Activated T-cell treated with anti-CD3 and anti-CD28 coated beads, Interleukin-2, amount 50 U/mL, for 24 hours (primary cell): ENCODE results near the gene MSI2.

Source experiments
- DNase-seq: peaks from one replicate; pipeline ENCODE4 v3.0.0-alpha.2; 2020
- H3K27ac Mint-ChIP-seq: 2 replicates; pipeline ENCODE4 v1.8.0; 2020; ENCODE audit warnings: mild to moderate bottlenecking, mixed read lengths
- H3K27me3 Mint-ChIP-seq: 2 replicates; pipeline ENCODE4 v1.8.0; 2020; ENCODE audit warnings: mixed read lengths
- H3K36me3 Mint-ChIP-seq: 2 replicates; pipeline ENCODE4 v1.8.0; 2020; ENCODE audit warnings: low read depth, mixed read lengths
- H3K4me1 Mint-ChIP-seq: 2 replicates; pipeline ENCODE4 v1.8.0; 2020; ENCODE audit warnings: low read depth, mixed read lengths
- H3K4me3 Mint-ChIP-seq: 2 replicates; pipeline ENCODE4 v1.8.0; 2020; ENCODE audit warnings: mild to moderate bottlenecking, moderate library complexity, mixed read lengths
- H3K9me3 Mint-ChIP-seq: 2 replicates; pipeline ENCODE4 v1.8.0; 2020; ENCODE audit warnings: mixed read lengths

MSI2 gene

GRCh38 chr17:57588086-57588485 lies 331.8 kb downstream of the MSI2 start:
- no peak overlapping the region for H3K4me3 Mint-ChIP-seq
- peaks cover 8% of the 10 kb centered on the region for H3K36me3 Mint-ChIP-seq

DNA sequence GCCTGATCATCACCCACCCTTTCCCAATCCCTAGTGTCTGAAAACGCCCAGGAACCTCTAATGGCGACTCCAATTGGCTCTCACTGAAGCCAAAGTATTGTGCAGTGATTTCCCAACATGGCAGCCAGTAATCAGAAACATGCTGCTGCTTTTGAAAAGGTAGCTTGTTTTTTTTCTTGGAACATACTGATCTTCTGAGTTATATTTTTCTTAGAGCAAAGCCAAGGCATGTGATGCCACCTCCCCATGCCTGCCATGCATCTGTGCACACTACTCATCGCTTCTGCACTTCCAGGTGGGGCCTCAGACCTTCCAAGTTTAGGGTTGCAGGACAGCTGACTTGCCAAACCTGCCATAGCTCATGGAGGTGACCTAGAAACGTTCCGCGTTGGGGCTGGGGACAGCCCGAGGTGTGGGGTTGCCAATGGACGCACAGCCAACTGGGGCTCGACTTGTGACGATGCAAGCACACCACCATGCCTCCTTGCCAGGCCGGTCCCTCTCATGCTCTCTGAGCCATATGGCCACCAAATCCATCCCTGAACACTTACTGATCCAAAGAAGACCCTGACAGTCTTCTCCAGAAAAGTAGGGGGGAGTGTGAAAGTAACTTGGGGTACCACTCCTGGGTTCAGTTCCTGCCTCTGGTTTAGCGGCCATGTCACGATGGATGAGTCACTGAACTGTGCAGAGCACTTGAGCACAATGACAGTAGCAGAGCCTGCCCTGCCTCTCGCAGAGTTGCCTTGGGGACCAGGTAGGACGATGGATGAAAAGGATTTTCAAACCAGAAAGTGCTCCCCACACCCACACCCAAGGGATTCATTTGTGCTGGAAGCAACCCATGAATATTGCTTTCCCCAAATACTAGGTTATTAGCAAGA lies 333.1 kb downstream of the MSI2 start:
- no peak overlapping the region for H3K27ac Mint-ChIP-seq
- DNase-seq: no peak

More at GRCh38 chr17:57588086-57588485, 331.8 kb downstream of the MSI2 start:
- H3K9me3 Mint-ChIP-seq: no peaks in the 10 kb centered on the region
- H3K27ac Mint-ChIP-seq: peak overlapping the region; percentile 29
- DNase-seq: no peak
- peaks cover 9% of the 10 kb centered on the region for H3K4me1 Mint-ChIP-seq
- no peaks in the 10 kb centered on the region for H3K27me3 Mint-ChIP-seq

DNA sequence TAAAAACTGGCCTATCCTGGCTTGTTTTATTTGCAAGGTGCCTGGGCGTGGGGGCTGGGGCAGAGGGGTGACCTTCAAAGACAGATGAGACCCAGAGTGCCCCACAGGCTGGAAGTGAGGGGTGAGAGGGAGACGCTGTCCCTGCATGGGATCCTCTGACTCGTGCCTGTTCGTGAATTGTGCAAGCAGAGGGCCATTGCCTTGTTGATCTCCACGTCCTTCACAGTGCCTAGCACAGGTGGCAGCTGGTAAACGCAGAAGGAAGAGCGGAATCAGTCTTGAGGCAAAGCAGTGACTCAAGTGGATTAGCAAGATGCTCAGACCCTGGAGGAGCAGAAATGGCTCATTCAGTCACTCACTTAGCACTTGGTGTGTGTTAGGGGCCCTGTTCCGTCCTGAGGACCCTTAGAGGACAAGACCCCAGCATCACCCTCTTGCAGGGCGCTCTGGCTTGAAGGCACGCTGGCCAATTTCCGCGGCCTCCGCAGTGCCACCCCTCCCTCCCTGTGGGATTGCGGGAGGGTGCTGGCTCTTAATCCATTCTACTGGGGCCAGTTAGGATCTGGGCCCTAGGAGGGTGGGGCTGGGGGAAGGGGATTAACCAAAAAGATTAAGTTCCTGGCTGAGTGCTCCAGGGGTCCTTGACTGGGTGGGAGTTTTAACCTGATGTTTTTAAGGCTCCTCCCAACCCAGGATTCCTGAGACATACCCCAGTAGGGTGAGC lies 337.6 kb downstream of the MSI2 start:
- Mint-ChIP-seq H3K27me3 (no peaks in the 10 kb centered on the region), H3K36me3 (peaks cover 34% of the 10 kb centered on the region), H3K9me3 (peaks cover 3% of the 10 kb centered on the region), H3K27ac (peak overlapping the region; percentile 37), H3K4me1 (peaks cover 18% of the 10 kb centered on the region), H3K4me3 (no peak overlapping the region)
- DNase-seq: no peak

More for the DNA sequence above, 333.1 kb downstream of the MSI2 start:
- peaks cover 2% of the 10 kb centered on the region for H3K9me3 Mint-ChIP-seq
- H3K4me1 Mint-ChIP-seq: peaks cover 9% of the 10 kb centered on the region
- H3K4me3 Mint-ChIP-seq: no peak overlapping the region
- H3K27me3 Mint-ChIP-seq: no peaks in the 10 kb centered on the region
- H3K36me3 Mint-ChIP-seq: peaks cover 14% of the 10 kb centered on the region

DNA sequence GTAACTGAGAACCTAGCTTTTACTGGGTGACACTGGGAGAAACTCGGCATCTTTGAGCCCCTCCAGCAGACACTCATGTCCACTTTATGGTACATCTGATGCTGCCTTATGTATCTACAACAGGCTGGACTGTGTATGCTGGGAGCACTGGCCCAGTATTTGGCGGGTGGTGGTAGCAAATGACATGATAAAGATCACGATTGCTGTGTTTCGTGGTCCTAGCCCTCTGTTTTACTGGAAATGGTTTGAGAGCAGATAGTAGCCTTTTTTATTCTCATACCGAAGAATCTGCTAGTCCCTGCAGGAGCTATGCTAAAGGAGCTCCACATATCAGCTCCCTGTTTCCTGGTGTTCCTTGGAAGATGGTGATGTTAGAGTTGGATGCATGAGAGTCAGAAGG lies 338.4 kb downstream of the MSI2 start:
- Mint-ChIP-seq H3K9me3 (peaks cover 3% of the 10 kb centered on the region), H3K27ac (peak overlapping the region; percentile 4), H3K36me3 (peaks cover 29% of the 10 kb centered on the region), H3K27me3 (no peaks in the 10 kb centered on the region), H3K4me3 (no peak overlapping the region), H3K4me1 (peaks cover 27% of the 10 kb centered on the region)
- no peak for DNase-seq

DNA sequence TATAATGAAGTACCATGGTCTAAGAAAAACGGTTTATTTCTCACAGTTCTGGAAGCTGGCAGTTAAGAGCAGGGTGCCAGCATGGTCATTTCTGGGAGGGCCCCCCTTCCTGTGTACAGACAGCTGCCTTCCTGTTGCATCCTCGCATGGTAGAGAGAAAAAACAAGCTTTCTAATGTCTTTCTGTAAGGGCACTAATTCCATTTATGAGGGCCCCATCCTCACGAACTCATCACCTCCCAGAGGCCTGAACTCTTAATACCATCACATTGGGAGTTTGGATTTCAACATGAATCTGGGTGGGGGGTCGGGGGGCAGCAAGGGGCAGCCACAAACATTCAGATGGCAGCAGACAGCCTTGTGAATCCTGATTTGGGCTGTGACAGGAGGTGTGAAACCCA lies 339.1 kb downstream of the MSI2 start:
- Mint-ChIP-seq H3K4me1 (peaks cover 33% of the 10 kb centered on the region), H3K4me3 (no peak overlapping the region), H3K36me3 (peaks cover 34% of the 10 kb centered on the region), H3K27ac (no peak overlapping the region), H3K27me3 (no peaks in the 10 kb centered on the region), H3K9me3 (peaks cover 3% of the 10 kb centered on the region)
- DNase-seq: no peak

DNA sequence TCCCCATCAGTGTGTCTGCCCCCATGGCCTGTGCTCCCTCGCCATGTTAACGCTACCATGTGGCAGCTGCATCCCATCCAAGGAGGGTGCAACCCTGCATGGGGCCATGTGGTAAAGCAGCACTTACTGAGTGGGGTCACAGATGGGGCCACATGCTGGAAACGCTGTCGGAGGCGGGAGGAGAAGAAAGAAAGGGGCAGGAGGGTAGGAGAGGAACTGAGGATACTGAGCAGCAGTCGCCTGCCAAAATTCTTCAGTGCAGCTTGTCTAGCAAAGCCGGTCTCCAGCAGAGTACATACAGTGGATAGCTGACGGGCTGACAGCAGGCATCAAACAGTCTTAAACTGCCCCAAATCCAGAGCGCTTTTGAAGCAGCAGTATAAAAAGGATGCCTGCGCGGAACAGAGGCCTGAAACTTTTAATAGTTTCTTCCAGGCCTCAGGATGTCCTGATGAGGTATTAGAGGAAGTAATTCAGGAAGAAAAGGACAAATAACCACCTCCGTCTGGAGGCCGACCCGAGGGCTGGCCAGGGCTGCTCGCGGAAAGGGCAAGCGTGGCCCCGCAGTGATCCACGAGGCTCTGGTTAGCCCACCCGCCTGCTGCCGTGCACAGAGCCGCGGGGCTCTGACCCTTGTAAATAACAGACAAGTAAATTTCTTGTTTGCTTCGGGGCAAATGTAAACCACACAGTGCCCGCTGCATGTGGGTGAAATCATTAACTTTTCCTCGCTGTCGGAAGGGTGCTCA lies 339.8 kb downstream of the MSI2 start:
- Mint-ChIP-seq H3K36me3 (peaks cover 38% of the 10 kb centered on the region), H3K4me1 (peaks cover 40% of the 10 kb centered on the region), H3K9me3 (peaks cover 3% of the 10 kb centered on the region), H3K4me3 (no peak overlapping the region), H3K27ac (peak overlapping the region; percentile 40), H3K27me3 (no peaks in the 10 kb centered on the region)
- DNase-seq: no peak

DNA sequence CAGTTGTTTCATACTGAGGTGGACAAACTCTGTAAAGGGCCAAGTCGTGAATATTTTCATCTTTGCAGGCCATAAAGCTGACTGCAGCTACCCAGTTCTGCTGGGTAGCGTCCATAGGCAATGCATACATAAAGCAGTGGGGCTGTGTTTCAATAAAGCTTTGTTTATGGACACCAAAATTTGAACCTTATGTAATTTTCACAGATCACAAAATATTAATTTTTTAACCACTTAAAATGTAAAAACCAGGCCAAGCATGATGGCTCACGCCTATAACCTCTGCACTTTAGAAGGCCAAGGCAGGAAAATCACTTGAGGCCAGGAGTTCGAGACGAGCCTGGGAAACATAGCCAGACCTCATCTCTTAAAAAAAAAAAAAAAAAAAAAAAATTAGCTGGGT lies 340.8 kb downstream of the MSI2 start:
- Mint-ChIP-seq H3K27ac (no peak overlapping the region), H3K27me3 (no peaks in the 10 kb centered on the region), H3K9me3 (peaks cover 3% of the 10 kb centered on the region), H3K4me3 (no peak overlapping the region), H3K4me1 (peaks cover 49% of the 10 kb centered on the region), H3K36me3 (peaks cover 43% of the 10 kb centered on the region)
- no peak for DNase-seq

DNA sequence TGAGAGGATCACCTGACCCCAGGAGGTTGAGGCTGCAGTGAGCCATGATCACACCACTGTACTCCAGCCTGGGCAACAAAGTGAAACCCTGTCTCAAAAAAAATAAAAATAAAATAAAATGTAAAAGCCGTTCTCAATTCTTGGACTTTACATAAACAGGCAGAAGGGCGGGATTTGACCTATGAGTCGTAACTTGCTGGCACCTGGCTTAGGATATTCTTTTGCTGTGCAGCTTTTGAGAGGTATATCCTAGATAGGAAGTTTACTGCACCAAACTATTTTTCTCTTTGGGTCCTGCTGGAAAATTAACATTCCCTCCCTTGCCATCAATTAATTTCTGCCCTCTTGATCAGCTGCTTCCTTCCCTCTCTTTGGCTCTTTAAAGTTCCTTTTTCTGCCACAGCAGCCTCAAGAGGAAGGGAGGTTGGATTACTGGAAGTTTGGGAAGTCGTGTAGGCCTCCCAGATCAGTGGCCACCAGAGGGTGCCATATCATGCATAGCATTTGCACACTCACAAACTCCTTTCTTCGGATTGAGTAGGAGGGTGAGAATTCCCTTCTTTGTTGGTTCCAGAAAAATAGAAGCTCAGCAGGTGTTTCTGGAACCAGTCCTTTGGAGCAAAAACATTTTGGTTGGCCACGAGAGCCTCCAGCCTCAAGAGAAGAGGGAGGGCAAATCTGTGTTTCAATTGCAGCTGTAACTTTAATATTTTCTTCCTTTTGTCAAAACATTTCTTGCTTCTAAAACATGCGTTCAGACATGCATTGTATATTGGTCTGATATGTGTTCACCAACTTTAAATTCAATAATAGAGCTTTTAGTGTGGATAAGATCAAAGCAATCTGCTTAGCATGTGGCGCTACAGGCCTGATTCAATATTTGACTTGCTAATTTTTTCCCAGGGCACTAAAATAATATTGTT lies 341.5 kb downstream of the MSI2 start:
- peaks cover 3% of the 10 kb centered on the region for H3K9me3 Mint-ChIP-seq
- no peak overlapping the region for H3K4me3 Mint-ChIP-seq
- H3K27ac Mint-ChIP-seq: peak overlapping the region; percentile 86
- H3K4me1 Mint-ChIP-seq: peaks cover 56% of the 10 kb centered on the region
- H3K36me3 Mint-ChIP-seq: peaks cover 43% of the 10 kb centered on the region
- no peak for DNase-seq
- H3K27me3 Mint-ChIP-seq: no peaks in the 10 kb centered on the region

GRCh38 chr17:57599271-57600045 lies 343.1 kb downstream of the MSI2 start:
- Mint-ChIP-seq H3K27me3 (no peaks in the 10 kb centered on the region), H3K27ac (peak overlapping the region; percentile 88), H3K36me3 (peaks cover 37% of the 10 kb centered on the region), H3K4me3 (no peak overlapping the region), H3K4me1 (peaks cover 73% of the 10 kb centered on the region), H3K9me3 (peaks cover under 1% of the 10 kb centered on the region)
- peak; percentile 39 for DNase-seq

- Mint-ChIP-seq H3K27ac (peak overlapping the region; percentile 88), H3K36me3 (peaks cover 32% of the 10 kb centered on the region), H3K4me1 (peaks cover 79% of the 10 kb centered on the region), H3K4me3 (peak overlapping the region; percentile 42), H3K9me3 (no peaks in the 10 kb centered on the region), H3K27me3 (no peaks in the 10 kb centered on the region)
- DNase-seq: no peak
Observed at GRCh38 chr17:57600074-57600473, 343.8 kb downstream of the MSI2 start.

- Mint-ChIP-seq H3K4me1 (peaks cover 90% of the 10 kb centered on the region), H3K27me3 (no peaks in the 10 kb centered on the region), H3K27ac (peak overlapping the region; percentile 88), H3K9me3 (no peaks in the 10 kb centered on the region), H3K4me3 (no peak overlapping the region), H3K36me3 (peaks cover 26% of the 10 kb centered on the region)
- DNase-seq: peak; percentile 48
Observed at GRCh38 chr17:57601143-57601735, 344.9 kb downstream of the MSI2 start.

DNA sequence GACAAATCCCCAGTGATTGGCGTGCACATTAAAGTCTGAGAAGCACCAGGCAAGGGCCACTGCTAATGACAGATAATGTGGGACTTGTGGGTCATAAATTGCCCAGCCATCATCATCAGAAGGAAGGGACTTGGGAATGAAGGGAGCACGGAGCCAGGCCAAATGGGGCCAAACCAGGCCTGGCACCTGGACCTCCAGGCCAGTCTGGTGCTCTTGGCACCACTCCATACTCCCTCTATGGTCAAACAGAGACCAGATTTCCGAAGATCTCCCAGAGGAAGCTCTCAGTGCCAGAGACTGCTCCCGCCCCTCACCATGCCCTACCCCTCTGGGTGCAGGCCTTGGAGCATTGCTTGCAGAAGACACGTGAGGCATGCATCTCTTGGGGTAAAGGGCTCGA lies 346.6 kb downstream of the MSI2 start:
- Mint-ChIP-seq H3K27ac (peak overlapping the region; percentile 91), H3K36me3 (peaks cover 20% of the 10 kb centered on the region), H3K9me3 (no peaks in the 10 kb centered on the region), H3K4me3 (no peak overlapping the region), H3K4me1 (peaks cover 95% of the 10 kb centered on the region), H3K27me3 (no peaks in the 10 kb centered on the region)
- no peak for DNase-seq

GRCh38 chr17:57603546-57603945 lies 347.2 kb downstream of the MSI2 start:
- peaks cover 91% of the 10 kb centered on the region for H3K4me1 Mint-ChIP-seq
- no peaks in the 10 kb centered on the region for H3K9me3 Mint-ChIP-seq
- no peak for DNase-seq
- H3K27me3 Mint-ChIP-seq: no peaks in the 10 kb centered on the region
- peak overlapping the region; percentile 52 for H3K4me3 Mint-ChIP-seq
- peak overlapping the region; percentile 91 for H3K27ac Mint-ChIP-seq
- peaks cover 16% of the 10 kb centered on the region for H3K36me3 Mint-ChIP-seq
